HG03039 (cell line): Measurements from ENCODE around the gene GKN2.
"Not testable (repeated sequence)": the region's sequence is repeated elsewhere in the genome, so short reads cannot be mapped to it uniquely, and the experiment has no call there.

Experiments
- ATAC-seq: cut with Tn5 transposase; IDR thresholded peaks from one replicate; pipeline ENCODE4 v1.9.1; 2021; ENCODE audit warnings: mild to moderate bottlenecking, moderate library complexity; ENCODE audit not compliant: unreplicated experiment

Gene GKN2

GRCh38 chr2:68961380-68961779, 8.7 kb upstream of the GKN2 start:
- ATAC-seq = no peak

GRCh38 chr2:68959001-68959400, 6.3 kb upstream of the GKN2 start:
- no peak for ATAC-seq

- not testable (repeated sequence) for ATAC-seq
Observed at GRCh38 chr2:68955432-68955831, 2.7 kb upstream of the GKN2 start.

GRCh38 chr2:68951899-68952298, 794 bp downstream of the GKN2 start:
- no peak for ATAC-seq

- ATAC-seq = no peak
Observed at GRCh38 chr2:68948710-68949109, 4.0 kb downstream of the GKN2 start.

- no peak for ATAC-seq
Observed at GRCh38 chr2:68946117-68946516, 6.6 kb downstream of the GKN2 start.

GRCh38 chr2:68943581-68944568, 8.8 kb downstream of the GKN2 start:
- no peak for ATAC-seq

GRCh38 chr2:68942827-68943226, 9.9 kb downstream of the GKN2 start:
- no peak for ATAC-seq

GRCh38 chr2:68940369-68940768, 12.3 kb downstream of the GKN2 start:
- no peak for ATAC-seq

GRCh38 chr2:68939962-68940361, 12.7 kb downstream of the GKN2 start:
- ATAC-seq = no peak

- no peak for ATAC-seq
Observed at GRCh38 chr2:68938938-68939337, 13.8 kb downstream of the GKN2 start.

- no peak for ATAC-seq
Observed at GRCh38 chr2:68937346-68938055, 15.2 kb downstream of the GKN2 start.

GRCh38 chr2:68936889-68937288, 15.8 kb downstream of the GKN2 start:
- ATAC-seq = no peak

- ATAC-seq = no peak
Observed at GRCh38 chr2:68936427-68936826, 16.3 kb downstream of the GKN2 start.

- ATAC-seq = no peak
Observed at GRCh38 chr2:68935471-68935870, 17.2 kb downstream of the GKN2 start.

- ATAC-seq = no peak
Observed at GRCh38 chr2:68934021-68934420, 18.7 kb downstream of the GKN2 start.

- no peak for ATAC-seq
Observed at GRCh38 chr2:68932402-68932801, 20.3 kb downstream of the GKN2 start.

GRCh38 chr2:68931799-68932198, 20.9 kb downstream of the GKN2 start:
- ATAC-seq = no peak

GRCh38 chr2:68931149-68931711, 21.5 kb downstream of the GKN2 start:
- no peak for ATAC-seq

- ATAC-seq = no peak
Observed at GRCh38 chr2:68926796-68927195, 25.9 kb downstream of the GKN2 start.

- no peak for ATAC-seq
Observed at GRCh38 chr2:68925295-68925896, 27.3 kb downstream of the GKN2 start.
